Astrocyte (in vitro differentiated cells and primary cell): Measurements from ENCODE around the gene CHD5.

Experiments used
- CTCF ChIP-seq: IDR thresholded peaks from 2 replicates; pipeline ENCODE4 v1.5.1; 2011; ENCODE audit warnings: low read depth, mild to moderate bottlenecking, inconsistent platforms, low read length, moderate library complexity; ENCODE audit not compliant: insufficient read depth
- EZH2 ChIP-seq: IDR thresholded peaks from 2 replicates; pipeline ENCODE4 v1.6.1; 2012; ENCODE audit warnings: mild to moderate bottlenecking, low read length, inconsistent platforms; ENCODE audit not compliant: insufficient read depth

DNA sequence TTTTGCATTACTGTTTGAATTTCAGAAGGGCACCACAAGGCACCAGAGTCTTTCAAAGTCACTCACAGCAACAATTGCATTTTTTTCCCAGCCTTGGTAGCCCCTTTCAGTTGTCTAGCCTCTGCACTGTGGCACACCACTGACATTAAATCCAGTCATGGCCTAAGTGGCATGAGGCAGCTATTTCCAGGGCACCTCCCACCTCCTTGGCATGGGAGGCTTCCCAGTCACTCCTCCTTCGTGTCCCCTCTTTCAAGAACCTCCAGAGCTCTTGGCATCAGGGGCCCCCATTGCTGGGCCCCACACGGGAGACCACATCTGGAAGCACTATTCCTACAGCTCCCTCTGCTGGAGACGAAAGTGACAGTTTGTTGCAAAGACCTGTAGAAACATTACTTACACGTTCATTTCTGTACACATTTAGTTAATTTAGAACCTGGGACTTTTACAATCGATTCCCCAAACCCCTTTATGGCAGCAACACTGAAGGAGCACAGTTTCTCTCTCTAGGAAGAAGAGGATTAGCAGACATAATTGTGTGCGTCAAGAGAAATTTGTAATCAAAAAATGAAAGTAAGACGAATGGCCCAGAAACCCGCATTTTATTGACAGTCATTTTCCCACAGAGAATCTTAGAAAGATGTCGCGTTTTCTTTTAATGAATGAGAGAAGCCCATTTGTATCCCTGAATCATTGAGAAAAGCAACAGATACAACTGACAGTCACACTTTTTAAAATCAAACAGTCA, 5.7 kb upstream of the CHD5 start:
- TF ChIP-seq CTCF = peak; percentile 52
- no peak for TF ChIP-seq EZH2
